Measurements from ENCODE around the gene TMLHE.

DNA sequence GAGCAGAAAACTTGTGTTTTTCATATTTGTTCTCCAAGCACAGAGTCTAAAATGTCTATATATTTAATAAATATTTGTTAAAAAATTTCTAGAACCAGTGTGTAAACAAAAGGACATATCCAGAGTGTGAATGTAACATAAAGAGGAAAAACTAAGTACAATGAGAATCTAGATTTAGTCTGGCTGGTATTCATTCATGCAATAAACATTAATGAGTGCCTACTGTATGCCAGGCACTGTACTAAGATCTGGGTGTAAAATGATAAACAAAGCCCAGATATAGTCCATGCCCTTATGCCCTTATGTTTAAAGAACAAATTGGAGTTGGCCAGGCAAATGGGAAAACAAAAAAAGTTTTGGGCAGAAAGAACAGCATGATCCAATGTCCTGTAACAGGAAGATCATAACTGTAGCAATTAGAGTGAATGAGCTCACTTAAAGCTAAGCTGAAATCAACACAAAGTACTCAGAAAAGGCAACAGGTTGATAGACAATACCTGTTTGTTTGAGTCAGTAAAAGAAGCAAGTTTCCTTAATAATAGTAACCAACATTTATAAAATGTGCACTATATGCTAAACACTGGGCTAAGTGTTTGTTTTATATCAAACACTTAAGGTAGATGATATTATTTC, 1.3 kb upstream of the TMLHE start:
- TF ChIP-seq ELF4 (IDR thresholded peaks at IDR 0.05) (no peak), FOXK2 (IDR thresholded peaks at IDR 0.05) (no peak), TARDBP (IDR thresholded peaks at IDR 0.05) (no peak), SUZ12 (IDR thresholded peaks at IDR 0.05) (no peak), SP1 (IDR thresholded peaks at IDR 0.05) (no peak)
